ENCODE data around the gene NINJ1.

Gene NINJ1

GRCh38 chr9:93120846-93121315, 13.2 kb downstream of the NINJ1 start:
- H3K4me2 ChIP-seq (ENCODE audit: low read depth, low read length, poor library complexity, severe bottlenecking): no peak overlapping the region
- no peak overlapping the region for H3K9ac ChIP-seq (ENCODE audit: low read depth, low read length, poor library complexity, severe bottlenecking)
- no peaks in the 10 kb centered on the region for H3F3A ChIP-seq (ENCODE audit: low read depth)
- H4K20me1 ChIP-seq (ENCODE audit: insufficient read depth, low read length, poor library complexity, severe bottlenecking): no peaks in the 10 kb centered on the region
- H3K79me2 ChIP-seq (ENCODE audit: insufficient read depth, low read length): no peaks in the 10 kb centered on the region
- H3K4me1 ChIP-seq (ENCODE audit: insufficient read depth, low read length, poor library complexity, severe bottlenecking): no peaks in the 10 kb centered on the region
- no peaks in the 10 kb centered on the region for H3K9me2 ChIP-seq (replicated peaks; ENCODE audit: low read depth, low read length)
- H3K36me3 ChIP-seq (ENCODE audit: insufficient read depth, low read length): no peaks in the 10 kb centered on the region
- no peaks in the 10 kb centered on the region for H3K27me3 ChIP-seq (ENCODE audit: insufficient read depth, low read length, poor library complexity, severe bottlenecking)
- no peak for TF ChIP-seq EZH2phosphoT487 (IDR thresholded peaks at IDR 0.05; ENCODE audit: borderline replicate concordance)
- no peak for TF ChIP-seq CTCF (conservative IDR thresholded peaks at IDR 0.05; ENCODE audit: low read length)
- no peak overlapping the region for H2AFZ ChIP-seq (ENCODE audit: low read length)
- no peaks in the 10 kb centered on the region for H3K9me3 ChIP-seq (ENCODE audit: insufficient read depth, low read depth, low read length)
- no peak overlapping the region for H3K4me3 ChIP-seq (ENCODE audit: low read length, poor library complexity, severe bottlenecking)

- no peaks in the 10 kb centered on the region for H3K36me3 ChIP-seq (ENCODE audit: insufficient read depth, low read length)
- no peaks in the 10 kb centered on the region for H3F3A ChIP-seq (ENCODE audit: low read depth)
- H4K20me1 ChIP-seq (ENCODE audit: insufficient read depth, low read length, poor library complexity, severe bottlenecking): no peaks in the 10 kb centered on the region
- no peaks in the 10 kb centered on the region for H3K27me3 ChIP-seq (ENCODE audit: insufficient read depth, low read length, poor library complexity, severe bottlenecking)
- H3K4me1 ChIP-seq (ENCODE audit: insufficient read depth, low read length, poor library complexity, severe bottlenecking): no peaks in the 10 kb centered on the region
- no peaks in the 10 kb centered on the region for H3K9me3 ChIP-seq (ENCODE audit: insufficient read depth, low read depth, low read length)
- no peak overlapping the region for H2AFZ ChIP-seq (ENCODE audit: low read length)
- H3K9me2 ChIP-seq (replicated peaks; ENCODE audit: low read depth, low read length): no peaks in the 10 kb centered on the region
- no peaks in the 10 kb centered on the region for H3K79me2 ChIP-seq (ENCODE audit: insufficient read depth, low read length)
- H3K4me2 ChIP-seq (ENCODE audit: low read depth, low read length, poor library complexity, severe bottlenecking): no peak overlapping the region
- no peak overlapping the region for H3K9ac ChIP-seq (ENCODE audit: low read depth, low read length, poor library complexity, severe bottlenecking)
- no peak overlapping the region for H3K4me3 ChIP-seq (ENCODE audit: low read length, poor library complexity, severe bottlenecking)
- no peak for TF ChIP-seq CTCF (conservative IDR thresholded peaks at IDR 0.05; ENCODE audit: low read length)
- TF ChIP-seq EZH2phosphoT487 (IDR thresholded peaks at IDR 0.05; ENCODE audit: borderline replicate concordance): no peak
Observed at GRCh38 chr9:93119953-93120845, 13.9 kb downstream of the NINJ1 start.

DNA sequence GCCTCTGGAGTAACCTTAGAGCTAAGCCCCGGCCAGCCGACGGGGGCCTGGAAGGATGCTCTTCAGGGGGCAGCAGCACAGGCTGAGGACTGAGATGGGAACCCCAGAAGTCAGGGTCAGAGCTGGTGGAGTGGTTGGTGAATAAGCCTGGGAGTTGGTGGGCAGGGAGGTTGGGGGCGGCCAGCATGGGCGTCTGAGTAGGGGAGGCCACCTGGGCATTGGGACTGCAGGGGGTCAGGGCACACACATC, 14.4 kb downstream of the NINJ1 start:
- Histone ChIP-seq H3F3A (ENCODE audit: low read depth) (no peaks in the 10 kb centered on the region), H3K9me2 (replicated peaks; ENCODE audit: low read depth, low read length) (no peaks in the 10 kb centered on the region), H3K4me3 (ENCODE audit: low read length, poor library complexity, severe bottlenecking) (no peak overlapping the region), H3K79me2 (ENCODE audit: insufficient read depth, low read length) (no peaks in the 10 kb centered on the region), H4K20me1 (ENCODE audit: insufficient read depth, low read length, poor library complexity, severe bottlenecking) (no peaks in the 10 kb centered on the region), H3K4me1 (ENCODE audit: insufficient read depth, low read length, poor library complexity, severe bottlenecking) (no peaks in the 10 kb centered on the region), H3K27me3 (ENCODE audit: insufficient read depth, low read length, poor library complexity, severe bottlenecking) (no peaks in the 10 kb centered on the region), H2AFZ (ENCODE audit: low read length) (no peak overlapping the region), H3K36me3 (ENCODE audit: insufficient read depth, low read length) (no peaks in the 10 kb centered on the region; the same call in 1 of the 2 replicates), H3K9me3 (ENCODE audit: insufficient read depth, low read depth, low read length) (no peaks in the 10 kb centered on the region), H3K4me2 (ENCODE audit: low read depth, low read length, poor library complexity, severe bottlenecking) (no peak overlapping the region), H3K9ac (ENCODE audit: low read depth, low read length, poor library complexity, severe bottlenecking) (no peak overlapping the region)
- TF ChIP-seq CTCF (conservative IDR thresholded peaks at IDR 0.05; ENCODE audit: low read length) (no peak), EZH2phosphoT487 (IDR thresholded peaks at IDR 0.05; ENCODE audit: borderline replicate concordance) (no peak)

Data from Loucy (cell line).